Activated CD4-positive, alpha-beta T cell treated with anti-CD3 and anti-CD28 coated beads for 4 hours (primary cell): ENCODE results near the gene SLC16A1.
"Not testable (repeated sequence)": the region's sequence is repeated elsewhere in the genome, so short reads cannot be mapped to it uniquely, and the experiment has no call there.

Experiments used
- DNase-seq, 2 donors: peaks; one replicate each; pipeline ENCODE4 v3.0.0-alpha.2; 2020

Gene SLC16A1

GRCh38 chr1:112961072-112961471, 5.1 kb upstream of the SLC16A1 start:
- no peak for DNase-seq

DNA sequence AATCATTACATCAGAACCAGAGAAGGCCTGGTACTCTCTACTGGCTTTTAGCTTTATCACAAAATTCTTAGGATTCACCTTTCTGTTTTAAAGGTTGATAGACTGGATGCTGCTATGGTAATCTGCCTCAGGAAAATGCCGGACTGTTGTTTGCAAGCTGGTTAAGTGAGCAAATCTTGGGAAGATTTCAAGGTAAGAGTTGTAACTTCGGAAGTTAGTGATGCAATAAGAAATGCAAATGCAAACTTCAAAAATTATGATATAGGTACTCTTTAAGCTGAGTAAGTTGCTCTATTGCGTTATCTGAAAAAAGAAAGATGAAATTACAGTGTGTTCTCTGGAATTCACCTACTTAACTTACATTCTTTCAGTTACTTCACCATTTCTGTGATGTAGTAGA, 4.4 kb upstream of the SLC16A1 start:
- no peak for DNase-seq

GRCh38 chr1:112958236-112958635, 2.2 kb upstream of the SLC16A1 start:
- not testable (repeated sequence) for DNase-seq

DNA sequence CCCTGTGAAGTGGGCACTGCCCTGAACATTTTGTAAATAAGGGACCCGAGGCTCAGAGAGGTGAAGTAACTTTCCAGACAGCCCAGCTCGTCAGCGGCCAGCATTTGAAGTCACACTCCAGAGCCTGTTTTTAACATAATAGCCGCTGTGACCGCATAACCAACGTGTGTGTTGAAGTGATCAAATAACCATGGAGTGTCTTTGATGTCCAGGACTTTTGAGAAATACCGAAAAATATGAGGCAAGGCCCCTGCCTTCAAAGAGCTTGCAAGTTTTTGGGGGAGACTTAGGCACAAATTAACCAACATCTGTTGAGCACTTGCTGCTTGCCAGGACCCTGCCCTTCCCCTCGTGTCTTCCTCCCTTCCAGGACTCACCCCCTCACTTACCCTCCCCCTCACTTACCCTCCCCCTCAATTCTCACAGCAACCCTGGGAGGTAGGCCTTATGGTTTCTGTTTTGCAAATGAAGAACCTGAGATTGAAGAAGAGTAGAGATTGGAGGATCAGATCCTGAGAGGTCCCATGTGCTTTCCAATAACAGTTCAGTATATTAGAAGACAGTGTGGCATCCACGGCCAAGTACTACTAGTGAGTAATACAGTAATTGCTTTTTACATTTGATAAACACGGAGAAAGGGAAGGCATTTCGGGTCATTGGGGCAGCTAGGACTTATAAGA, 1.3 kb upstream of the SLC16A1 start:
- DNase-seq: peak; percentile 52 to 59

DNA sequence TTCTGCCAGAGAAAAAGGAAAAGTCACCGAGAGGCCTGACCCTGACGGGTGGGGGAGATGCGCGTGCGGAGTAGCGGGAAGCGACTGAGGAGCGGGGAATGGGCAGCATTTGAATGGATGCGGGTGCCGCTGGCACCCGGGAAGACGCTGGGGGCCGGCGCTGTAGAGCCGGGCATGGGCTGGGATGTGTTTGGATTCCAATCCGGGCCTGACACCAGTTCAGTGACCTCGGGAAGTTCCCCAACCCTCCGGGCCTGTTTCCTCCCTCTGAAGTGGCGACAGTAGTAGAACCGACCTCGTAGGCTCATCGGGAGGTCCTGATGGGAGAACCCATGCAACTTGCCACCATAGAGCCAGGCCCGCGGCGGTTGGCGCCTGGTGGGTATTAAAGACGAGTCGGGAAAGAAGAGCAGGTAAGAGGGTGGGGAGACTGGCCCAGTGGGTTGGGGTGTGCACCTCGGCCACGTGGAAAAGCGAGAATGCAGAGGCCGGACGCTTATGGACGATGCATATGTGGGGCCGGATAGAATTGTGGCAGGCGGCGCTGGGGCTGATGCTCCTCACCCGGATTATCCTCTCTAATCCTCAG, 642 bp upstream of the SLC16A1 start:
- DNase-seq: peak; percentile 38 to 46

DNA sequence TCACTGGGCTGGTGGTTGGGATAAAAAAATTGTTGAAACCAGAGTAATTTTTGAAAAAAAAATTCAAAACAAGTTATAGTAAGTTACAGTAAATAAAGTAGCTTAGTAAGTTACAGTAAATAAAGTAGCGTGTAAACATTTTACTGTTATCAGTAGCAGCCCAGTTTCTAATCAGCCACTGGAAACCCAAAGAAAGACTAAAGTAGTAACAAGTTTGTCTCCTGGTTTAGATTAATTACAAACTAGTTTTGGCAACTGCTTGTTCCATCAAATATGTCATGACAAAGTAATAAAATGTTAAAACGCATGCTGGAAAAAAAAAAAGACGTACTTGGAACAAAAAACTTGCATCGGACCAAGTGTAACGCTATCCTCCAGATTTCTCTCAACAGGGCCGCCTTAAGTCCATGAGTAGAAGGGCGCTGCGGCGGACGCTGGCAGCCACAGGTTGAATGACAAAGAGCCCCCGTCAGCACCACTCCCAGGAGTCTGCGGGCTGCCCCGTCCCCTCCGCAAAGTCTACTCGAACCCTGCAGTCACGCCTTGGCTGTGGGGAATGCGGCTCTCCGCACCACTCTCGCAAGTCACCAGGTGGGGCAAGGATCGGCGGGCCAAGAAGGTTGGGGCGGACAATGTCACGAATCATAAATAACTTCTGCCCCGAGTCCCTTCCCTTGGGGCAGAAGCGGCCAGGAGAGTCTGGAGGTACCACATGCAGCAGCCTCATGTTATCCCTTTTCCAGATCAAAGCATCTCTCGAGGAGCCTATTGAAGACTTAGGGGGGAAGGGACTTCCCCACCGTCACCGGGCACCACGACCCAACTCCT, 837 bp downstream of the SLC16A1 start:
- DNase-seq: peak; percentile 48 to 54

DNA sequence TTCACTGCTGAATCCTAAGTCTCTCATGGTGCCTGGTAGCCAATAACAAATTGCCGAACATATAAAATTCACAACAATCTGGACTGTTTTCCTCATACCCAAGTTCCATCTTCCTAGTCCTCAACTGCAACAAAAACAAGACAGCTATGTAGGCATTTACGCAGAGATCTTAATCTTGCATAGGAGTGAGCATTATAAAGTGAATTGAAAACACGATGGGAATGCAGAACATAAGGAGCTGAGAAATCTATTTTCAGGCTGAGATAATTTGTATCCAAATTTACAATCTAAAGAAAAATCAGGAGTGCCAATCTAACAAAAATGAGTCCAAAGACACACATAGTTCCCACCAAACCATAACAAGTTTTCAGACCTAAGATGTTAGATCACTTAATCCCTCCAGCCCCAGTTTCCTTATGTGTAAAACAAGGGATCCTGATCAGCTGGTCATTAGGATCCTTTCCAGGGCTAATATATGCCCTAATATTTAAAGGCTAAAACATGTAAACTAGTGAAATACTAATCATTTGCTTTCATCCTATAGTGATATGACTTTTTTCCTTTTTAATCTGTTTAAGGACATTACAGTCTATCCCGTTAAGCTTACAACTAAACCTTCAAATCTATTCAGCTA, 1.9 kb downstream of the SLC16A1 start:
- DNase-seq: no peak

- DNase-seq: no peak
Measured at GRCh38 chr1:112950426-112950825, 5.6 kb downstream of the SLC16A1 start.

DNA sequence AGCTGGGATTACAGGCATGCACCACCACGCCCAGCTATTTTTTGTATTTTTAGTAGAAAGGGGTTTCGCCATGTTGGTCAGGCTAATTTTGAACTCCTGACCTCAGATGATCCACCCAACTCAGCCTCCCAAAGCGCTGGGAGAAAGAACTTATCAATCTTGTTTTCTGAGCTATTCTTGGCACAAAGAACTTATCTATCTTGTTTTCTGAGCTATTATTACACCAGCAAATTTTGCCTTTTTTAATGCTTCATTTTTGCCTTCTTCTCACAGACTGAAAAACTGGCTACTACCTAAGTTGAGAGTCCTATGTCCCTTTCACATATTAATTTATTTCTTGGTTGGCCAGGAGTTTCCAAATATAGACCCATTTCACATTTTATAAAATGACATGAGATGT, 9.3 kb downstream of the SLC16A1 start:
- DNase-seq: no peak

DNA sequence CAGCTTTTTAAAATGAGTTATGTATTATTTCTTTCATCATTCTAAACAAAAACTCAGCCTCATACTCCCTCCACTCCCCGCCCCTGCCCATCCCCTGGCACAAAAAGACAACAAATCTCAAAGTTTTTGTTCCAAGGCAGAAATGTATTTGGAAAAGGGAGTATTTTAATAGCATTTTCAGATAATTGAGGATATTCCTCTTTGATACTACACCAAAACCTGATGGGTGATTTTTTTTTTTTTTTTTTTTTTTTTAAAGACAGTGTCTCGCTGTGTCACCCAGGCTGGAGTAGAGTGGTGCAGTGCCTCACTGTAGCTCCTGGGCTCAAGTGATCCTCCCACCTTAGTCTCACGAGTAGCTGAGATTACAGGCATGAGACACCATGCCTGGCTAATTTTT, 16.2 kb downstream of the SLC16A1 start:
- DNase-seq: no peak

DNA sequence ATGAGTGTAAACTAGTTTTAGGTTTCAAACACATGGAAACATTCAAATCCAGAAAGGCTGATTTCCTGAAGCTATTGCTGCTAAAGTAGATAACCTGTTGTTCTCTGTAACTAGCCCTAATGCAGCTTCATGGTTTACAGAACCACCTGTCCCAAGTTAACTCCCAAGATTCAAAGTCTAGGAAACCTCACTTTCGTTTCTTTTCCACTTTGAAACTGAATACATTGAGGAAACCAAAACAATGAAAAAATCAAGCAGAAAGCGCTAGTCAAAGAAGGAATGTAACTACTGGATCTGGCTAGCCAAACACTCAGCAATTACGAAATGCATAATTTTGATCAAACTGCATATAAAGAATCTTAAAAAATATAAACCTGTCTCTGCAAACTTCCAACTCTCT, 17.8 kb downstream of the SLC16A1 start:
- no peak for DNase-seq

DNA sequence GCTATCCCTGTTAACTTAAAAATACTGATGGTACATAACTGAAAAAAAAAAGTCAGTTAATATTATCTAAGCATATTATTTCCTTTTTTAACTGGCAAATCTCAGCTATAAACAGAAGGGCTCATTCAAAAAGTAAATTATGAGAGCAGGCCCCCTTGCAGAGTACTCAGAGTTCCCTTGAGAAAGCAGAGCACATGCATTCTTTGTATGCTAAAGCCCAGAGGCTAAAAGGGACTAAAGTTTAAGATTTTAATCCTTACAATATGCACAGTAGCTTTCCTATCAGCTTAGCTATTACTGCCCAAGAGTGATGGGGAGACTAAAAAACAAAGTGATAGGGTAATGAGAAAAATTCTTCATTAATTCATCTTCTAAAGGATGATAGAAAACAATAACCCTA, 18.5 kb downstream of the SLC16A1 start:
- no peak for DNase-seq

- DNase-seq: no peak
Measured at GRCh38 chr1:112937070-112937469, 18.9 kb downstream of the SLC16A1 start.

GRCh38 chr1:112935461-112936111, 20.4 kb downstream of the SLC16A1 start:
- no peak for DNase-seq

DNA sequence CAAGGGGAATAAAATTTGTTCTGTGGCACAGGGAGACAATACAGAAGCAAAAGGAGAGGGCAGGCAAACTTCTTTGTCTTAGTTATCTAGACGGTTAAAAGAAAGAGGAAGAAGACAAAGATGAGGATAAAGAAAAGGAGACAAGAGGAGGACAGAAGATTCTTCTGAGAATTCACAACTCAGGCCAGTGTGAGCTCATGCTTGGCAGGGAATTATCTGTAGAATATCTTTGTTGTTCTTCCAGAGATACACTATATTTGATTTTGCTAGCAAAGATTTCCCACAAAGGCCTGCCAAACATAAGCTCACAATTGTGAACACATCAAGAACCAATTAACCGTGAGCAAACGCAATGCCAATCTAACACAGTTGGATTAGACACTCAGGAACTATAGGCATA, 21.4 kb downstream of the SLC16A1 start:
- no peak for DNase-seq

GRCh38 chr1:112933820-112934571, 22.0 kb downstream of the SLC16A1 start:
- DNase-seq: no peak

GRCh38 chr1:112929979-112930378, 26.0 kb downstream of the SLC16A1 start:
- no peak for DNase-seq

DNA sequence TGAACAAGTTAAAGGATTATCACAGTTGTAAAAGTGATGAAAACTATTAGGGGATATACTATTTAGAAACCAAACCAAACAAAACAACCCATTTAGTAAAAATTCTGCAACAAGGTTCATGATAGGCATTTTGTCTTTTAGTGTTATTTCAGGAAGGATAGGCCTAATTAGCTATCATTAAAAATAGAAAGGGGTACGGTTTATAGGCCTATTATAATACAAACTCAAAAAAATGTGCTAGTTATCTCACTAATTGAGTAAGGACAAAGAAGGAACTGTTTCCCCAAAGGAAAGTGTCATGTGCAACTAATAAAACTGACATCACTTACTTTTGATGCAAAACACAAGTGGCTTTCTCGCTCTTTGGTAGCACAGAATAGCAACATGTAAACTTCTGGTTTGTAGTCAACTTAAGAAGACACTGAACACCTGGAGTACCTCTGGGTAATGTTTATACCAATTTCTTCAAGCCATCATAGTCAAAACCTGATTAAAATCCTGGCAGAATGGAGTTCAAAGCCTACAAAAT, 28.5 kb downstream of the SLC16A1 start:
- no peak for DNase-seq

GRCh38 chr1:112926858-112927257, 29.1 kb downstream of the SLC16A1 start:
- no peak for DNase-seq

GRCh38 chr1:112925015-112925414, 31.0 kb downstream of the SLC16A1 start:
- DNase-seq: no peak

DNA sequence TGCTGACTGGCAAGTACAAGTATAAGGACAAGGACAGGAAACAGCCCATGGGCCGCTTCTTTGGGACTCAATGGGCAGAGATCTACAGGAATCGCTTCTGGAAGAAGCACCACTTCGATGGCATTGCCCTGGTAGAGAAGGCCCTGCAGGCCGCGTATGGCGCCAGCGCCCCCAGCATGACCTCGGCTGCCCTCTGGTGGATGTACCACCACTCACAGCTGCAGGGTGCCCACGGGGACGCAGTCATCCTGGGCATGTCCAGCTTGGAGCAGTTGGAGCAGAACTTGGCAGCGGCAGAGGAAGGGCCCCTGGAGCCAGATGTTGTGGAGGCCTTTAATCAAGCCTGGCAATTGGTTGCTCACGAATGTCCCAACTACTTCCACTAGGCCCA, 32.0 kb downstream of the SLC16A1 start:
- no peak for DNase-seq
